Transverse colon (tissue), 4 donors: ENCODE results near the gene PACSIN2.

Experiments used
- POLR2A ChIP-seq: fragments of 450-650 bp; IDR thresholded peaks from one replicate; pipeline ENCODE4 v1.6.1; 2016; ENCODE audit warnings: antibody characterized with exemption, mild to moderate bottlenecking, moderate library complexity
- POLR2AphosphoS5 ChIP-seq, 3 donors: sonication (generic); formaldehyde crosslinking; IDR thresholded peaks; one replicate each; pipeline ENCODE4 v1.6.1; 2016; ENCODE audit warnings: antibody characterized with exemption in 3 of 3
- TF ChIP-seq, protein P1 (sequence below), 5 experiments: fragments of 200-600 bp in 3 of 5; fragments of 450-650 bp in 2 of 5; sonication (generic) in 3 of 5; IDR thresholded peaks; 1 replicate in 2 of 5; 2 replicates in 3 of 5; pipeline ENCODE4 v1.5.1; 2016 to 2017; ENCODE audit warnings: antibody characterized with exemption in 5 of 5, inconsistent platforms in 3 of 5, mild to moderate bottlenecking in 2 of 5, moderate library complexity in 1 of 5

- TF ChIP-seq, protein P1, sequence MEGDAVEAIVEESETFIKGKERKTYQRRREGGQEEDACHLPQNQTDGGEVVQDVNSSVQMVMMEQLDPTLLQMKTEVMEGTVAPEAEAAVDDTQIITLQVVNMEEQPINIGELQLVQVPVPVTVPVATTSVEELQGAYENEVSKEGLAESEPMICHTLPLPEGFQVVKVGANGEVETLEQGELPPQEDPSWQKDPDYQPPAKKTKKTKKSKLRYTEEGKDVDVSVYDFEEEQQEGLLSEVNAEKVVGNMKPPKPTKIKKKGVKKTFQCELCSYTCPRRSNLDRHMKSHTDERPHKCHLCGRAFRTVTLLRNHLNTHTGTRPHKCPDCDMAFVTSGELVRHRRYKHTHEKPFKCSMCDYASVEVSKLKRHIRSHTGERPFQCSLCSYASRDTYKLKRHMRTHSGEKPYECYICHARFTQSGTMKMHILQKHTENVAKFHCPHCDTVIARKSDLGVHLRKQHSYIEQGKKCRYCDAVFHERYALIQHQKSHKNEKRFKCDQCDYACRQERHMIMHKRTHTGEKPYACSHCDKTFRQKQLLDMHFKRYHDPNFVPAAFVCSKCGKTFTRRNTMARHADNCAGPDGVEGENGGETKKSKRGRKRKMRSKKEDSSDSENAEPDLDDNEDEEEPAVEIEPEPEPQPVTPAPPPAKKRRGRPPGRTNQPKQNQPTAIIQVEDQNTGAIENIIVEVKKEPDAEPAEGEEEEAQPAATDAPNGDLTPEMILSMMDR (IDR thresholded peaks at IDR 0.05) = no peak
- TF ChIP-seq POLR2AphosphoS5 (IDR thresholded peaks at IDR 0.05) (no peak), POLR2A (no peak)
These were observed 82.0 kb downstream of the PACSIN2 start for GRCh38 chr22:42932857-42933484.
